Liver (tissue), 9 donors: Measurements from ENCODE around the gene UBAP1L. TPM values are rescaled to one million over a fixed set of nuclear protein-coding genes. Genes with fewer than 3 reads are reported as not detected.
A peak's percentile ranks its signal among the peaks of the same experiment; 100 is the strongest.

Experiments
- DNase-seq: peaks from one replicate; pipeline ENCODE4 v3.0.0-alpha.2; 2017; ENCODE audit warnings: low spot score
- H3K27ac ChIP-seq, 2 donors: one replicate each; pipeline ENCODE4 v1.7.0; 2013; ENCODE audit warnings: inconsistent platforms in 2 of 2, low read length in 2 of 2, control low read depth in 1 of 2, low read depth in 1 of 2, mild to moderate bottlenecking in 1 of 2
- H3K27me3 ChIP-seq, 4 donors: one replicate each; pipeline versions ENCODE4 v1.6.1 to v1.7.0; 2013; ENCODE audit warnings: low read length in 3 of 4, inconsistent platforms in 1 of 4, mild to moderate bottlenecking in 1 of 4, moderate library complexity in 1 of 4; ENCODE audit not compliant: control insufficient read depth in 4 of 4, insufficient read depth in 4 of 4
- H3K36me3 ChIP-seq, 4 donors: one replicate each; pipeline versions ENCODE4 v1.6.1 to v1.7.0; 2013; ENCODE audit warnings: low read length in 3 of 4, mild to moderate bottlenecking in 3 of 4, low read depth in 1 of 4, moderate library complexity in 1 of 4; ENCODE audit not compliant: control insufficient read depth in 4 of 4, insufficient read depth in 3 of 4
- H3K4me1 ChIP-seq, 4 donors: one replicate each; pipeline versions ENCODE4 v1.6.1 to v1.7.0; 2013; ENCODE audit warnings: low read length in 3 of 4, mild to moderate bottlenecking in 3 of 4, moderate library complexity in 1 of 4; ENCODE audit not compliant: control insufficient read depth in 4 of 4, insufficient read depth in 4 of 4
- H3K4me3 ChIP-seq, 3 donors: one replicate each; pipeline versions ENCODE4 v1.6.1 to v1.7.0; 2013; ENCODE audit warnings: low read length in 3 of 3, control low read depth in 1 of 3, low read depth in 1 of 3, mild to moderate bottlenecking in 1 of 3
- H3K9ac ChIP-seq, 2 donors: one replicate each; pipeline ENCODE4 v1.7.0; 2013; ENCODE audit warnings: low read length in 2 of 2, mild to moderate bottlenecking in 2 of 2, moderate library complexity in 2 of 2, control low read depth in 1 of 2, low read depth in 1 of 2
- H3K9me3 ChIP-seq, 4 donors: one replicate each; pipeline versions ENCODE4 v1.6.1 to v1.7.0; 2013; ENCODE audit warnings: low read length in 3 of 4; ENCODE audit not compliant: control insufficient read depth in 4 of 4
- ATF3 ChIP-seq: IDR thresholded peaks from 2 replicates; pipeline ENCODE4 v1.6.1; 2016; ENCODE audit warnings: antibody characterized with exemption
- CTCF ChIP-seq: fragments of 150-350 bp; IDR thresholded peaks from 2 replicates; pipeline ENCODE4 v1.5.1; 2017; ENCODE audit warnings: improper control_type of control experiment, low read depth, low read length; ENCODE audit not compliant: missing input control
- EGR1 ChIP-seq, 2 donors: IDR thresholded peaks; 2 replicates each; pipeline ENCODE4 v1.6.1; 2016 to 2018; ENCODE audit warnings: antibody characterized with exemption in 2 of 2, low read depth in 2 of 2
- FOXA1 ChIP-seq: IDR thresholded peaks from 2 replicates; pipeline ENCODE4 v1.6.1; 2016; ENCODE audit warnings: antibody characterized with exemption
- FOXA2 ChIP-seq: IDR thresholded peaks from 2 replicates; pipeline ENCODE4 v1.6.1; 2016; ENCODE audit warnings: antibody characterized with exemption
- GABPA ChIP-seq, 2 donors: IDR thresholded peaks in 1 of 2; conservative IDR thresholded peaks in 1 of 2; 2 replicates each; pipeline ENCODE4 v1.6.1; 2016; ENCODE audit warnings: antibody characterized with exemption in 2 of 2, mild to moderate bottlenecking in 1 of 2, moderate library complexity in 1 of 2
- HNF4G ChIP-seq: IDR thresholded peaks from 2 replicates; pipeline ENCODE4 v1.6.1; 2016; ENCODE audit warnings: antibody characterized with exemption
- JUND ChIP-seq, 2 donors: IDR thresholded peaks; 2 replicates each; pipeline ENCODE4 v1.6.1; 2016; ENCODE audit warnings: antibody characterized with exemption in 2 of 2
- MAX ChIP-seq: IDR thresholded peaks from 2 replicates; pipeline ENCODE4 v1.6.1; 2016; ENCODE audit warnings: antibody characterized with exemption
- NR2F2 ChIP-seq: IDR thresholded peaks from 2 replicates; pipeline ENCODE4 v1.6.1; 2016; ENCODE audit warnings: antibody characterized with exemption
- RAD21 ChIP-seq, 2 donors: IDR thresholded peaks; 2 replicates each; pipeline ENCODE4 v1.6.1; 2016; ENCODE audit warnings: antibody characterized with exemption in 2 of 2, mild to moderate bottlenecking in 2 of 2
- REST ChIP-seq: IDR thresholded peaks from 2 replicates; pipeline ENCODE4 v1.6.1; 2016; ENCODE audit warnings: antibody characterized with exemption, mild to moderate bottlenecking
- RXRA ChIP-seq, 2 donors: IDR thresholded peaks; 2 replicates each; pipeline ENCODE4 v1.6.1; 2017 to 2018; ENCODE audit warnings: antibody characterized with exemption in 2 of 2, mild to moderate bottlenecking in 1 of 2
- SP1 ChIP-seq: IDR thresholded peaks from 2 replicates; pipeline ENCODE4 v1.6.1; 2018; ENCODE audit warnings: antibody characterized with exemption, mild to moderate bottlenecking
- TAF1 ChIP-seq: conservative IDR thresholded peaks from 2 replicates; pipeline ENCODE4 v1.6.1; 2016; ENCODE audit warnings: antibody characterized with exemption, mild to moderate bottlenecking
- YY1 ChIP-seq: IDR thresholded peaks from 2 replicates; pipeline ENCODE4 v1.6.1; 2016; ENCODE audit warnings: antibody characterized with exemption, mild to moderate bottlenecking
- ZBTB33 ChIP-seq: IDR thresholded peaks from 2 replicates; pipeline ENCODE4 v1.6.1; 2016; ENCODE audit warnings: antibody characterized with exemption
- WGBS: extraction: QIAGEN DNeasy Blood & Tissue Kit; methylation state at CpG from one replicate; pipeline ENCODE4 v1.1.7; 2013; 5-methylcytosine and 5-hydroxymethylcytosine counted together
- polyA plus RNA-seq, 2 donors: library from polyadenylated mRNA; stranded (reverse) in 1 of 2; unstranded in 1 of 2; fragments of 200-250 nt in 1 of 2; fragments of >200 nt in 1 of 2; fragmentation: Nextera tagmentation in 1 of 2; extraction: Ambion mirVana in 1 of 2; gene quantifications; one replicate each; pipeline versions ENCODE4 v1.2.1 to v1.2.3, GENCODE V29; 2013 to 2015
- total RNA-seq, 2 donors: library from RNA; depleted of rRNA; stranded (reverse); fragments of >200 nt; gene quantifications; one replicate each; pipeline ENCODE4 v1.2.3, GENCODE V29; 2014
- donor health status: healthy.
- donor health status: healthy.
- donor health status: healthy.
- donor health status: healthy.
- donor health status: healthy.

Gene UBAP1L
- total and polyA plus RNA-seq, 4 donors, result 0.57 to 6.9 (median 0.90) TPM

GRCh38 chr15:65050270-65050669, 64.7 kb downstream of the UBAP1L start:
- 75% methylated on average over 4 of the region's 4 CpGs for WGBS
- Histone ChIP-seq H3K4me3 (no peak overlapping the region), H3K27ac (no peak overlapping the region), H3K36me3 (no peaks in the 10 kb centered on the region), H3K27me3 (no peaks in the 10 kb centered on the region), H3K4me1 (peaks cover 5 to 11% (median 9%) of the 10 kb centered on the region in 4 donors), H3K9ac (no peak overlapping the region), H3K9me3 (no peaks in the 10 kb centered on the region)
- DNase-seq, result no peak
- TF ChIP-seq ATF3 (no peak), JUND (IDR thresholded peaks at IDR 0.05) (no peak), SP1 (no peak), HNF4G (no peak), FOXA1 (no peak), MAX (no peak), GABPA (IDR thresholded peaks at IDR 0.05 in 1 of 2, conservative IDR thresholded peaks at IDR 0.05 in 1 of 2) (no peak), CTCF (no peak), RXRA (IDR thresholded peaks at IDR 0.05) (no peak), ZBTB33 (no peak), NR2F2 (no peak), YY1 (no peak), TAF1 (no peak), EGR1 (IDR thresholded peaks at IDR 0.05; ENCODE audit: low read depth in 2 of 2) (no peak), REST (no peak), FOXA2 (no peak), RAD21 (IDR thresholded peaks at IDR 0.05) (no peak)

GRCh38 chr15:65049418-65049840, 65.6 kb downstream of the UBAP1L start:
- Histone ChIP-seq H3K4me3 (no peak overlapping the region), H3K9ac (no peak overlapping the region), H3K27me3 (no peaks in the 10 kb centered on the region), H3K27ac (no peak overlapping the region), H3K4me1 (peaks cover 3 to 13% (median 12%) of the 10 kb centered on the region in 4 donors), H3K36me3 (no peaks in the 10 kb centered on the region), H3K9me3 (no peaks in the 10 kb centered on the region)
- 42% methylated on average over 19 of the region's 19 CpGs for WGBS
- TF ChIP-seq ATF3 (no peak), YY1 (no peak), SP1 (peak; percentile 12), RAD21 (IDR thresholded peaks at IDR 0.05) (no peak)
- DNase-seq, result peak; percentile 74
